Urinary bladder (tissue), 4 donors: ENCODE measurements around the gene NDOR1. TPM values are rescaled to one million over a fixed set of nuclear protein-coding genes. Genes with fewer than 3 reads are reported as not detected.

ENCODE experiments used
- DNase-seq: peaks from one replicate; pipeline ENCODE4 v3.0.0-alpha.2; 2015; ENCODE audit errors: extremely low spot score
- H3K27ac ChIP-seq: one replicate; pipeline ENCODE4 v1.5.1; 2013; ENCODE audit warnings: low read depth, mild to moderate bottlenecking, moderate library complexity
- H3K36me3 ChIP-seq: one replicate; pipeline ENCODE4 v1.6.1; 2013; ENCODE audit warnings: mild to moderate bottlenecking, moderate library complexity; ENCODE audit not compliant: insufficient read depth
- H3K4me1 ChIP-seq: one replicate; pipeline ENCODE4 v1.6.1; 2013; ENCODE audit warnings: mild to moderate bottlenecking, moderate library complexity; ENCODE audit not compliant: insufficient read depth
- H3K4me3 ChIP-seq: one replicate; pipeline ENCODE4 v1.5.1; 2013; ENCODE audit warnings: low read depth, low read length
- WGBS: extraction: QIAGEN DNeasy Blood & Tissue Kit; methylation state at CpG from one replicate; pipeline ENCODE4 v1.1.7; 2013; 5-methylcytosine and 5-hydroxymethylcytosine counted together
- polyA plus RNA-seq: library from polyadenylated mRNA; stranded (reverse); fragments of 200-250 nt; gene quantifications from one replicate; pipeline ENCODE4 v1.2.3, GENCODE V29; 2013
- total RNA-seq: library from RNA; depleted of rRNA; stranded (reverse); fragments of >200 nt; gene quantifications from one replicate; pipeline ENCODE4 v1.2.3, GENCODE V29; 2014
- donor health status: healthy with polysubstance abuse.
- donor health status: healthy.

The NDOR1 gene
- total and polyA plus RNA-seq, 2 donors, result 3.2 to 10.4 TPM

- Histone ChIP-seq H3K4me1 (peaks cover 1% of the 10 kb centered on the region), H3K36me3 (no peaks in the 10 kb centered on the region), H3K27ac (no peak overlapping the region), H3K4me3 (no peak overlapping the region)
- DNase-seq, result no peak
- 80% methylated on average over 22 of the region's 22 CpGs for WGBS
These were observed 41.7 kb upstream of the NDOR1 start for GRCh38 chr9:137163805-137164204.

GRCh38 chr9:137164370-137165249 is 40.9 kb upstream of the NDOR1 start:
- H3K27ac ChIP-seq, result no peak overlapping the region
- no peak for DNase-seq
- H3K4me1 ChIP-seq, result peaks cover 4% of the 10 kb centered on the region
- H3K4me3 ChIP-seq, result no peak overlapping the region
- WGBS, result 69% methylated on average over 34 of the region's 34 CpGs
- H3K36me3 ChIP-seq, result no peaks in the 10 kb centered on the region

GRCh38 chr9:137165250-137165836 is 40.2 kb upstream of the NDOR1 start:
- WGBS, result 81% methylated on average over 32 of the region's 32 CpGs

GRCh38 chr9:137166380-137167229 is 38.9 kb upstream of the NDOR1 start:
- 71% methylated on average over 22 of the region's 22 CpGs for WGBS
- no peak for DNase-seq
- H3K4me3 ChIP-seq, result no peak overlapping the region
- no peak overlapping the region for H3K27ac ChIP-seq
- peaks cover 4% of the 10 kb centered on the region for H3K4me1 ChIP-seq
- H3K36me3 ChIP-seq, result no peaks in the 10 kb centered on the region

More at GRCh38 chr9:137165250-137165836, 40.2 kb upstream of the NDOR1 start:
- Histone ChIP-seq H3K36me3 (no peaks in the 10 kb centered on the region), H3K4me1 (peaks cover 4% of the 10 kb centered on the region), H3K4me3 (no peak overlapping the region), H3K27ac (no peak overlapping the region)
- no peak for DNase-seq

GRCh38 chr9:137167277-137167746 is 38.2 kb upstream of the NDOR1 start:
- DNase-seq, result no peak
- Histone ChIP-seq H3K4me3 (no peak overlapping the region), H3K4me1 (peaks cover 4% of the 10 kb centered on the region), H3K36me3 (no peaks in the 10 kb centered on the region), H3K27ac (no peak overlapping the region)
- WGBS, result 27% methylated on average over 44 of the region's 44 CpGs

GRCh38 chr9:137167747-137168572 is 37.5 kb upstream of the NDOR1 start:
- Histone ChIP-seq H3K4me3 (no peak overlapping the region), H3K4me1 (peaks cover 3% of the 10 kb centered on the region), H3K27ac (no peak overlapping the region), H3K36me3 (no peaks in the 10 kb centered on the region)
- 8% methylated on average over 57 of the region's 57 CpGs for WGBS
- DNase-seq, result no peak

- Histone ChIP-seq H3K4me1 (peaks cover 3% of the 10 kb centered on the region), H3K36me3 (no peaks in the 10 kb centered on the region), H3K27ac (no peak overlapping the region), H3K4me3 (peak overlapping the region; percentile 40)
- no peak for DNase-seq
- WGBS, result under 1% methylated on average over 36 of the region's 36 CpGs
These were observed 37.0 kb upstream of the NDOR1 start for GRCh38 chr9:137168573-137168903.

GRCh38 chr9:137168904-137169856 is 36.3 kb upstream of the NDOR1 start:
- Histone ChIP-seq H3K36me3 (no peaks in the 10 kb centered on the region), H3K4me3 (peak overlapping the region; percentile 40), H3K4me1 (peaks cover 3% of the 10 kb centered on the region), H3K27ac (no peak overlapping the region)
- WGBS, result under 1% methylated on average over 124 of the region's 124 CpGs
- DNase-seq, result no peak

- Histone ChIP-seq H3K4me1 (peaks cover 3% of the 10 kb centered on the region), H3K36me3 (no peaks in the 10 kb centered on the region), H3K27ac (no peak within 1 kb of the TSS), H3K4me3 (peak within 1 kb of the TSS; percentile 40)
- DNase-seq, result no peak
- 10% methylated on average over 41 of the region's 41 CpGs for WGBS
These were observed 35.6 kb upstream of the NDOR1 start, which contains the start of gene LRRC26 for GRCh38 chr9:137169896-137170358. Gene LRRC26 (minus strand): TSS chr9:137170051. CDS start chr9:137169943, 108 bp downstream.

- DNase-seq, result no peak
- no peak overlapping the region for H3K27ac ChIP-seq
- 41% methylated on average over 14 of the region's 14 CpGs for WGBS
- peaks cover 3% of the 10 kb centered on the region for H3K4me1 ChIP-seq
- no peaks in the 10 kb centered on the region for H3K36me3 ChIP-seq
- H3K4me3 ChIP-seq, result no peak overlapping the region
These were observed 34.9 kb upstream of the NDOR1 start for GRCh38 chr9:137170486-137171148.

- no peak overlapping the region for H3K27ac ChIP-seq
- no peak for DNase-seq
- no peaks in the 10 kb centered on the region for H3K36me3 ChIP-seq
- WGBS, result 84% methylated on average over 22 of the region's 22 CpGs
- H3K4me3 ChIP-seq, result no peak overlapping the region
- peaks cover 3% of the 10 kb centered on the region for H3K4me1 ChIP-seq
These were observed 34.2 kb upstream of the NDOR1 start for GRCh38 chr9:137171149-137171900.
